ENCODE data around the gene NCAPD3.

The NCAPD3 gene

GRCh38 chr11:134155456-134155855, 68.3 kb downstream of the NCAPD3 start:
- Mint-ChIP-seq H3K9me3 (no peaks in the 10 kb centered on the region), H3K4me3 (no peak overlapping the region), H3K27me3 (no peaks in the 10 kb centered on the region), H3K4me1 (ENCODE audit: low read depth in 2 of 2) (no peaks in the 10 kb centered on the region), H3K27ac (no peak overlapping the region), H3K36me3 (ENCODE audit: insufficient read depth) (peaks cover 37% of the 10 kb centered on the region)
- ATAC-seq (replicated peaks) (no peak), DNase-seq (no peak)

GRCh38 chr11:134154441-134154840, 69.3 kb downstream of the NCAPD3 start:
- H3K9me3 Mint-ChIP-seq: no peaks in the 10 kb centered on the region
- no peak overlapping the region for H3K4me3 Mint-ChIP-seq
- H3K27me3 Mint-ChIP-seq: no peaks in the 10 kb centered on the region
- DNase-seq (no peak), ATAC-seq (replicated peaks) (no peak)
- no peaks in the 10 kb centered on the region for H3K4me1 Mint-ChIP-seq (ENCODE audit: low read depth in 2 of 2)
- peak overlapping the region in 1 of 2 donors; percentile 68 for H3K27ac Mint-ChIP-seq
- peaks cover 38% of the 10 kb centered on the region for H3K36me3 Mint-ChIP-seq (ENCODE audit: insufficient read depth)

DNA sequence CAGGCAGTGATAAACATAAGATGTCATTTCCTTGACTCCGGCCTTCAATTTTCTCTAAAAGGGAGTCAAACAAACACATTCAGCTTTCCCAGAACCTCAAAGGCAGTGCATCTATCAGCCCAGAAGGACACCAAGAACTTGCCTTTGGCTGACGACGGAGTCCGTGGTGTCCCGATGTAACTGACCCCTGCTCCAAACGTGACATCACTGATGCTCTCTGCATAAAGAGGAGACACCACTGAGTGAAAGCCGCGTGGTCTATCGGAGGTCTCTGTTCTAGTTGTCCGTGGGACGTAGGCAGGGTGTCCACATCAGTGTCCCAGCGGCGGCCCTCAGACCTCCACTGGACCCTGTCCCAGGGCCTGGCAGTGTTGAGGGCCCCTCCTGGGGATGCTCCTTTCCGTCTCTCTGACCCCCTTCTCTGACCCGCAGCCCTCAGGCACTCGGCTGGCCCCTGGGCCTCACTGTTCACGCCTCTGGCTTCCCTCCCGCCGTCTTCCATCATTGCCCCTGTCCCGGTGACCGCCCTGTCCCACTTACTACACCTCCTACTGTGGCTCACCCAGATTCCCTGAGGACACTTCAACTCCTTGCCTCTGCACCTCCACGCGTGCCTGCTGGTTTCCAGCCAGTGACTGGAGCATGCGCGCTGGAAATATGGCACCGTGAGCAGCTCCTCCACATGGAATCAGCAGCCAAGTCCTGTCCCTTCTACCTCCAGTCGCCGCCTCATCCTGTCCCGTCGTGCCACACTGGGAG, 70.4 kb downstream of the NCAPD3 start:
- Mint-ChIP-seq H3K27me3 (no peaks in the 10 kb centered on the region), H3K9me3 (no peaks in the 10 kb centered on the region), H3K4me3 (no peak overlapping the region), H3K4me1 (ENCODE audit: low read depth in 2 of 2) (no peaks in the 10 kb centered on the region), H3K27ac (peak overlapping the region in 1 of 2 donors; percentile 53), H3K36me3 (ENCODE audit: insufficient read depth) (peaks cover 40% of the 10 kb centered on the region)
- ATAC-seq (replicated peaks) (no peak), DNase-seq (no peak)

DNA sequence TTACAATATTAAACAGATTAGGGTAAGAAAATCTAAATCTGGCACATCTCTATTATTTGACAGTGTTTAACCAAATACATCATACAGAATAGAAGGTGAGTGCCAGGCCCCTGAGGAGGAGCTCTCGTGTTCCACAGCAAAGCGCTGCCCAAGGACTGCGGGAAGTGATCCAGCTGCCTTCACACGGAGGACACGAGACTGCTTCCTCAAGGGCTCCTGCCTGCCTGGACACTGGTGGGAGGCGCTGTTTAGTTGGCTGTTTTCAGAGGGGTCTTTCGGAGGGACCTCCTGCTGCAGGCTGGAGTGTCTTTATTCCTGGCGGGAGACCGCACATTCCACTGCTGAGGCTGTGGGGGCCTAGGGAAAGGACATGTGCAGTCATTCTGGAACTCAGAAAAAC, 71.1 kb downstream of the NCAPD3 start:
- no peak overlapping the region for H3K27ac Mint-ChIP-seq
- no peak overlapping the region for H3K4me3 Mint-ChIP-seq
- peaks cover 34% of the 10 kb centered on the region for H3K36me3 Mint-ChIP-seq (ENCODE audit: insufficient read depth)
- H3K4me1 Mint-ChIP-seq (ENCODE audit: low read depth in 2 of 2): no peaks in the 10 kb centered on the region
- no peaks in the 10 kb centered on the region for H3K27me3 Mint-ChIP-seq
- no peak for DNase-seq
- H3K9me3 Mint-ChIP-seq: no peaks in the 10 kb centered on the region
- ATAC-seq (replicated peaks): no peak

DNA sequence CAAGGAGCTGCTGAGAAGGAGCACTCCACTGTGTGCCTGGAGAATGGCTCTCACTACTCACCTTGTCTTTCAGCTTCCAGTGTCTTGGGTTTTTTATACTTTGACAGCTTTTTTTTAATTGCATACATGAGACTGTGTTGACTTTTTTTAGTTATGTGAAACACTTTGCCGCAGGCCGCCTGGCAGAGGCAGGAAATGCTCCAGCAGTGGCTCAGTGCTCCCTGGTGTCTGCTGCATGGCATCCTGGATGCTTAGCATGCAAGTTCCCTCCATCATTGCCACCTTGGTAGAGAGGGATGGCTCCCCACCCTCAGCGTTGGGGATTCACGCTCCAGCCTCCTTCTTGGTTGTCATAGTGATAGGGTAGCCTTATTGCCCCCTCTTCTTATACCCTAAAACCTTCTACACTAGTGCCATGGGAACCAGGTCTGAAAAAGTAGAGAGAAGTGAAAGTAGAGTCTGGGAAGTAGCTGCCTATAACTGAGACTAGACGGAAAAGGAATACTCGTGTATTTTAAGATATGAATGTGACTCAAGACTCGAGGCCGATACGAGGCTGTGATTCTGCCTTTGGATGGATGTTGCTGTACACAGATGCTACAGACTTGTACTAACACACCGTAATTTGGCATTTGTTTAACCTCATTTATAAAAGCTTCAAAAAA, 72.6 kb downstream of the NCAPD3 start:
- no peaks in the 10 kb centered on the region for H3K27me3 Mint-ChIP-seq

DNA sequence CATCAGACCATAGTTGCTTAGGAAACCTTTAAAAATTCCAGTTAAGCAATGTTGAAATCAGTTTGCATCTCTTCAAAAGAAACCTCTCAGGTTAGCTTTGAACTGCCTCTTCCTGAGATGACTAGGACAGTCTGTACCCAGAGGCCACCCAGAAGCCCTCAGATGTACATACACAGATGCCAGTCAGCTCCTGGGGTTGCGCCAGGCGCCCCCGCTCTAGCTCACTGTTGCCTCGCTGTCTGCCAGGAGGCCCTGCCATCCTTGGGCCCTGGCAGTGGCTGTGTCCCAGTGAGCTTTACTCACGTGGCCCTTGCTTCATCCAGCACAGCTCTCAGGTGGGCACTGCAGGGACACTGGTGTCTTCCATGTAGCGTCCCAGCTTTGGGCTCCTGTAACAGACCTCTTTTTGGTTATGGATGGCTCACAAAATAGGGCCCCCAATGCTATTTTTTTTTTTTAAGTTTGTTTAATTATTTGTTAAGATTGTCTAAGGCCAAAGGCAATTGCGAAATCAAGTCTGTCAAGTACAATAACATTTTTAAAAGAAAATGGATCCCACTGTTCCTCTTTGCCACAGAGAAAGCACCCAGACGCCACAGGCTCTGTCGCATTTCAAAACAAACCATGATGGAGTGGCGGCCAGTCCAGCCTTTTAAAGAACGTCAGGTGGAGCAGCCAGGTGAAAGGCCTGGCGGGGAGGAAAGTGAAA, 73.4 kb downstream of the NCAPD3 start:
- H3K27ac Mint-ChIP-seq: no peak overlapping the region
- H3K9me3 Mint-ChIP-seq: no peaks in the 10 kb centered on the region
- ATAC-seq (replicated peaks): no peak
- no peak overlapping the region for H3K4me3 Mint-ChIP-seq
- H3K4me1 Mint-ChIP-seq (ENCODE audit: low read depth in 2 of 2): no peaks in the 10 kb centered on the region
- DNase-seq: no peak
- peaks cover 17% of the 10 kb centered on the region for H3K36me3 Mint-ChIP-seq (ENCODE audit: insufficient read depth)
- H3K27me3 Mint-ChIP-seq: no peaks in the 10 kb centered on the region

More for the DNA sequence above, 72.6 kb downstream of the NCAPD3 start:
- H3K9me3 Mint-ChIP-seq: no peaks in the 10 kb centered on the region
- ATAC-seq (replicated peaks) (no peak), DNase-seq (no peak)
- peak overlapping the region in 1 of 2 donors; percentile 15 for H3K27ac Mint-ChIP-seq
- no peak overlapping the region for H3K4me3 Mint-ChIP-seq
- peaks cover 20% of the 10 kb centered on the region for H3K36me3 Mint-ChIP-seq (ENCODE audit: insufficient read depth)
- H3K4me1 Mint-ChIP-seq (ENCODE audit: low read depth in 2 of 2): no peaks in the 10 kb centered on the region

DNA sequence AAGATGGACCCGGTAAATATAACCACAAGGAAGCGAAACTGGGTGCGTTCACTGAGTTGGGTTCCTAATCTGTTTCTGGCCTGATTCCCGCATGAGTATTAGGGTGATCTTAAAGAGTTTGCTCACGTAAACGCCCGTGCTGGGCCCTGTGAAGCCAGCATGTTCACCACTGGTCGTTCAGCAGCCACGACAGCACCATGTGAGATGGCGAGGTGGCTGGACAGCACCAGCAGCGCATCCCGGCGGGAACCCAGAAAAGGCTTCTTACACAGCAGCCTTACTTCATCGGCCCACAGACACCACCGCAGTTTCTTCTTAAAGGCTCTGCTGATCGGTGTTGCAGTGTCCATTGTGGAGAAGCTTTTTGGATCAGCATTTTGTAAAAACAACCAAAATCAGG, 74.4 kb downstream of the NCAPD3 start:
- Mint-ChIP-seq H3K27ac (no peak overlapping the region), H3K4me3 (no peak overlapping the region), H3K27me3 (no peaks in the 10 kb centered on the region), H3K4me1 (ENCODE audit: low read depth in 2 of 2) (no peaks in the 10 kb centered on the region), H3K36me3 (ENCODE audit: insufficient read depth) (peaks cover 15% of the 10 kb centered on the region), H3K9me3 (no peaks in the 10 kb centered on the region)
- no peak for DNase-seq
- ATAC-seq (replicated peaks): no peak

GRCh38 chr11:134146598-134146997, 77.2 kb downstream of the NCAPD3 start:
- Mint-ChIP-seq H3K4me3 (no peak overlapping the region), H3K36me3 (ENCODE audit: insufficient read depth) (peaks cover 8% of the 10 kb centered on the region), H3K27me3 (no peaks in the 10 kb centered on the region), H3K27ac (no peak overlapping the region), H3K4me1 (ENCODE audit: low read depth in 2 of 2) (no peaks in the 10 kb centered on the region), H3K9me3 (no peaks in the 10 kb centered on the region)
- DNase-seq (no peak), ATAC-seq (replicated peaks) (no peak)

- Mint-ChIP-seq H3K27me3 (no peaks in the 10 kb centered on the region), H3K36me3 (ENCODE audit: insufficient read depth) (peaks cover 8% of the 10 kb centered on the region), H3K4me1 (ENCODE audit: low read depth in 2 of 2) (peaks cover 0 to 1% of the 10 kb centered on the region in 2 donors), H3K27ac (no peak overlapping the region), H3K4me3 (no peak overlapping the region), H3K9me3 (no peaks in the 10 kb centered on the region)
- DNase-seq (no peak), ATAC-seq (replicated peaks) (no peak)
Measured at GRCh38 chr11:134145715-134146114, 78.1 kb downstream of the NCAPD3 start.

GRCh38 chr11:134144744-134145143, 79.0 kb downstream of the NCAPD3 start:
- DNase-seq (no peak), ATAC-seq (replicated peaks) (no peak)
- Mint-ChIP-seq H3K4me3 (no peak overlapping the region), H3K27me3 (no peaks in the 10 kb centered on the region), H3K27ac (no peak overlapping the region), H3K4me1 (ENCODE audit: low read depth in 2 of 2) (peaks cover 0 to 1% of the 10 kb centered on the region in 2 donors), H3K36me3 (ENCODE audit: insufficient read depth) (peaks cover 8% of the 10 kb centered on the region), H3K9me3 (no peaks in the 10 kb centered on the region)

- peaks cover 3% of the 10 kb centered on the region for H3K36me3 Mint-ChIP-seq (ENCODE audit: insufficient read depth)
- no peaks in the 10 kb centered on the region for H3K27me3 Mint-ChIP-seq
- peaks cover 0 to 3% of the 10 kb centered on the region in 2 donors for H3K4me1 Mint-ChIP-seq (ENCODE audit: low read depth in 2 of 2)
- no peak overlapping the region for H3K27ac Mint-ChIP-seq
- no peak for ATAC-seq (replicated peaks)
- DNase-seq: no peak
- no peaks in the 10 kb centered on the region for H3K9me3 Mint-ChIP-seq
- no peak overlapping the region for H3K4me3 Mint-ChIP-seq
Measured at GRCh38 chr11:134143801-134144200, 80.0 kb downstream of the NCAPD3 start.

GRCh38 chr11:134142536-134142935, 81.2 kb downstream of the NCAPD3 start:
- no peaks in the 10 kb centered on the region for H3K27me3 Mint-ChIP-seq
- H3K4me3 Mint-ChIP-seq: no peak overlapping the region
- H3K9me3 Mint-ChIP-seq: no peaks in the 10 kb centered on the region
- ATAC-seq (replicated peaks) (no peak), DNase-seq (no peak)
- H3K27ac Mint-ChIP-seq: no peak overlapping the region
- peaks cover 3% of the 10 kb centered on the region for H3K36me3 Mint-ChIP-seq (ENCODE audit: insufficient read depth)
- H3K4me1 Mint-ChIP-seq (ENCODE audit: low read depth in 2 of 2): peaks cover 0 to 3% of the 10 kb centered on the region in 2 donors

- H3K4me3 Mint-ChIP-seq: no peak overlapping the region
- no peak for ATAC-seq (replicated peaks)
- no peaks in the 10 kb centered on the region for H3K27me3 Mint-ChIP-seq
- no peaks in the 10 kb centered on the region for H3K9me3 Mint-ChIP-seq
- DNase-seq: no peak
- no peak overlapping the region for H3K27ac Mint-ChIP-seq
- peaks cover 3% of the 10 kb centered on the region for H3K36me3 Mint-ChIP-seq (ENCODE audit: insufficient read depth)
- H3K4me1 Mint-ChIP-seq (ENCODE audit: low read depth in 2 of 2): peaks cover 0 to 3% of the 10 kb centered on the region in 2 donors
Measured at GRCh38 chr11:134140961-134141490, 82.7 kb downstream of the NCAPD3 start.
